ENCODE results near the gene YIF1A.

- TF ChIP-seq, protein P1, sequence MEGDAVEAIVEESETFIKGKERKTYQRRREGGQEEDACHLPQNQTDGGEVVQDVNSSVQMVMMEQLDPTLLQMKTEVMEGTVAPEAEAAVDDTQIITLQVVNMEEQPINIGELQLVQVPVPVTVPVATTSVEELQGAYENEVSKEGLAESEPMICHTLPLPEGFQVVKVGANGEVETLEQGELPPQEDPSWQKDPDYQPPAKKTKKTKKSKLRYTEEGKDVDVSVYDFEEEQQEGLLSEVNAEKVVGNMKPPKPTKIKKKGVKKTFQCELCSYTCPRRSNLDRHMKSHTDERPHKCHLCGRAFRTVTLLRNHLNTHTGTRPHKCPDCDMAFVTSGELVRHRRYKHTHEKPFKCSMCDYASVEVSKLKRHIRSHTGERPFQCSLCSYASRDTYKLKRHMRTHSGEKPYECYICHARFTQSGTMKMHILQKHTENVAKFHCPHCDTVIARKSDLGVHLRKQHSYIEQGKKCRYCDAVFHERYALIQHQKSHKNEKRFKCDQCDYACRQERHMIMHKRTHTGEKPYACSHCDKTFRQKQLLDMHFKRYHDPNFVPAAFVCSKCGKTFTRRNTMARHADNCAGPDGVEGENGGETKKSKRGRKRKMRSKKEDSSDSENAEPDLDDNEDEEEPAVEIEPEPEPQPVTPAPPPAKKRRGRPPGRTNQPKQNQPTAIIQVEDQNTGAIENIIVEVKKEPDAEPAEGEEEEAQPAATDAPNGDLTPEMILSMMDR (IDR thresholded peaks at IDR 0.05), result no peak
- no peak for TF ChIP-seq POLR2AphosphoS5 (IDR thresholded peaks at IDR 0.05)
These were observed 4.3 kb downstream of the YIF1A start for GRCh38 chr11:66284526-66285078.
